Esophagus (tissue), 2 donors: Measurements from ENCODE around the gene MMEL1. TPM values are rescaled to one million over a fixed set of nuclear protein-coding genes. Genes with fewer than 3 reads are reported as not detected.
A peak's percentile ranks its signal among the peaks of the same experiment; 100 is the strongest.

ENCODE experiments used
- H3K27ac ChIP-seq, 2 donors: one replicate each; pipeline ENCODE4 v1.5.1; 2013; ENCODE audit warnings: low read depth in 2 of 2, mild to moderate bottlenecking in 2 of 2, inconsistent platforms in 1 of 2, low read length in 1 of 2, moderate library complexity in 1 of 2
- H3K27me3 ChIP-seq, 2 donors: one replicate each; pipeline ENCODE4 v1.6.1; 2013; ENCODE audit warnings: low read length in 2 of 2, control low read depth in 1 of 2, mild to moderate bottlenecking in 1 of 2; ENCODE audit not compliant: insufficient read depth in 2 of 2, control insufficient read depth in 1 of 2
- H3K36me3 ChIP-seq, 2 donors: one replicate each; pipeline ENCODE4 v1.6.1; 2013; ENCODE audit warnings: low read length in 1 of 2; ENCODE audit not compliant: control insufficient read depth in 2 of 2, insufficient read depth in 2 of 2
- H3K4me1 ChIP-seq, 2 donors: one replicate each; pipeline ENCODE4 v1.6.1; 2013; ENCODE audit warnings: low read length in 1 of 2; ENCODE audit not compliant: control insufficient read depth in 2 of 2, insufficient read depth in 2 of 2
- H3K4me3 ChIP-seq, 2 donors: one replicate each; pipeline ENCODE4 v1.5.1; 2013; ENCODE audit warnings: low read length in 2 of 2, mild to moderate bottlenecking in 2 of 2, low read depth in 1 of 2, moderate library complexity in 1 of 2
- H3K9me3 ChIP-seq, 2 donors: one replicate each; pipeline ENCODE4 v1.6.1; 2013; ENCODE audit warnings: mild to moderate bottlenecking in 2 of 2, low read depth in 1 of 2, low read length in 1 of 2, moderate library complexity in 1 of 2; ENCODE audit not compliant: control insufficient read depth in 2 of 2, insufficient read depth in 1 of 2
- WGBS, 2 donors: extraction: QIAGEN DNeasy Blood & Tissue Kit; methylation state at CpG; one replicate each; pipeline ENCODE4 v1.1.7; 2013; 5-methylcytosine and 5-hydroxymethylcytosine counted together
- polyA plus RNA-seq, 2 donors: library from polyadenylated mRNA; stranded (reverse); fragments of 200-250 nt; gene quantifications; one replicate each; pipeline ENCODE4 v1.2.3, GENCODE V29; 2013
- donor health status: healthy with polysubstance abuse.
- donor health status: Bipolar disorder and iron deficiency.

The MMEL1 gene
- polyA plus RNA-seq, 2 donors, result 3.4 to 11.6 TPM

GRCh38 chr1:2597441-2598328, 35.1 kb downstream of the MMEL1 start:
- H3K27me3 ChIP-seq, result no peaks in the 10 kb centered on the region
- WGBS, 2 donors, result 74 to 76% methylated on average over 34 of the region's 34 CpGs
- H3K36me3 ChIP-seq, result no peaks in the 10 kb centered on the region
- H3K9me3 ChIP-seq, result peaks cover 0 to 2% of the 10 kb centered on the region in 2 donors
- no peak overlapping the region for H3K27ac ChIP-seq
- H3K4me1 ChIP-seq, result peaks cover 5 to 18% of the 10 kb centered on the region in 2 donors
- H3K4me3 ChIP-seq, result no peak overlapping the region

- peaks cover 0 to 1% of the 10 kb centered on the region in 2 donors for H3K9me3 ChIP-seq
- no peaks in the 10 kb centered on the region for H3K36me3 ChIP-seq
- no peak overlapping the region for H3K27ac ChIP-seq
- no peak overlapping the region for H3K4me3 ChIP-seq
- H3K4me1 ChIP-seq, result peaks cover 5 to 20% of the 10 kb centered on the region in 2 donors
- 80 to 85% methylated on average over 28 of the region's 28 CpGs for WGBS, 2 donors
- no peaks in the 10 kb centered on the region for H3K27me3 ChIP-seq
Measured at GRCh38 chr1:2596530-2597333, 36.1 kb downstream of the MMEL1 start.

GRCh38 chr1:2595812-2596529, 36.8 kb downstream of the MMEL1 start:
- Histone ChIP-seq H3K4me3 (no peak overlapping the region), H3K27me3 (no peaks in the 10 kb centered on the region), H3K4me1 (peaks cover 5 to 20% of the 10 kb centered on the region in 2 donors), H3K36me3 (no peaks in the 10 kb centered on the region), H3K27ac (no peak overlapping the region), H3K9me3 (no peaks in the 10 kb centered on the region)
- 84 to 85% methylated on average over 31 of the region's 31 CpGs for WGBS, 2 donors

GRCh38 chr1:2595261-2595811, 37.5 kb downstream of the MMEL1 start:
- Histone ChIP-seq H3K4me1 (peaks cover 5 to 20% of the 10 kb centered on the region in 2 donors), H3K9me3 (no peaks in the 10 kb centered on the region), H3K36me3 (no peaks in the 10 kb centered on the region), H3K27me3 (no peaks in the 10 kb centered on the region), H3K27ac (no peak overlapping the region), H3K4me3 (no peak overlapping the region)
- 75% methylated on average over 19 of the region's 19 CpGs for WGBS, 2 donors

- WGBS, 2 donors, result 84 to 87% methylated on average over 17 of the region's 17 CpGs
- H3K9me3 ChIP-seq, result no peaks in the 10 kb centered on the region
- no peaks in the 10 kb centered on the region for H3K27me3 ChIP-seq
- H3K36me3 ChIP-seq, result peaks cover 0 to 1% of the 10 kb centered on the region in 2 donors
- H3K4me1 ChIP-seq, result peaks cover 5 to 20% of the 10 kb centered on the region in 2 donors
- H3K27ac ChIP-seq, result no peak overlapping the region
- H3K4me3 ChIP-seq, result no peak overlapping the region
Measured at GRCh38 chr1:2594641-2595131, 38.1 kb downstream of the MMEL1 start.

GRCh38 chr1:2594001-2594640, 38.7 kb downstream of the MMEL1 start:
- 30 to 37% methylated on average over 20 of the region's 20 CpGs for WGBS, 2 donors
- Histone ChIP-seq H3K4me3 (peak overlapping the region; percentile 20 to 29), H3K27ac (no peak overlapping the region), H3K27me3 (no peaks in the 10 kb centered on the region), H3K4me1 (peaks cover 5 to 20% of the 10 kb centered on the region in 2 donors), H3K36me3 (peaks cover 0 to 7% of the 10 kb centered on the region in 2 donors), H3K9me3 (no peaks in the 10 kb centered on the region)

DNA sequence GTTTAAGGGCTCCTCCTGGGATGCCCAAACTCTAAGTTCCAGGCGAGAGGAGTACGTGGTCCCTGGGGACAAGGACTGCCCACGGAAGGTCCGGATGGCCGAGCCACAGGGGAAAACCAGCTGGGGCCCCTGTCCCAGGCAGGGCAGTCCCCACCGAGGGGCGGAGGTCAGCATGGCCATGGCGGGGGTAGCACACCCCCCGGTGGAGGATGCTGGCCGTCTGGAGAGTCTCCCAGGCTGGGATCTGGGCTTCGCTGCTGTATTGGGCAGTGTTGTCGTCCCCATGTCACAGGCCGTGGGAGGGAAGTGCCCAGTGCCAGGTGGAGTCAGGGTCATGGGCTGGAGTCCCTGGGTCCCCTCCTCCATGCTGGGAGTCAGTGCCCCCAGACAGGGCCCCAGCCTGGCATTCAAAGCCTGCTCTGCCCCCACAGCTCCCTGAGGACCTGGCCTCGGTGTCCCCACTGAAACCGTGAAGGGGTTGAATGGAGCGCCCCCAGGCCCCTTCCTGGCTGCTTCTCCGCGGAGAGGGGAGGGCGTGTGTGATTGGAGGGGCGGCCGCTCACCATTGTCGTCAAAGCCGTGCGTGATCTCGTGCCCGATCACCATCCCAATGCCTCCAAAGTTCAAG, 39.5 kb downstream of the MMEL1 start:
- no peak overlapping the region for H3K27ac ChIP-seq

GRCh38 chr1:2592672-2593071, 40.1 kb downstream of the MMEL1 start:
- H3K4me3 ChIP-seq, result peak overlapping the region; percentile 19 to 26

More for the DNA sequence above, 39.5 kb downstream of the MMEL1 start:
- Histone ChIP-seq H3K36me3 (peaks cover 0 to 12% of the 10 kb centered on the region in 2 donors), H3K27me3 (no peaks in the 10 kb centered on the region), H3K4me1 (peaks cover 6 to 22% of the 10 kb centered on the region in 2 donors), H3K9me3 (no peaks in the 10 kb centered on the region), H3K4me3 (no peak overlapping the region)
- WGBS, 2 donors, result 64 to 72% methylated on average over 26 of the region's 26 CpGs

More at GRCh38 chr1:2592672-2593071, 40.1 kb downstream of the MMEL1 start:
- Histone ChIP-seq H3K36me3 (peaks cover 0 to 12% of the 10 kb centered on the region in 2 donors), H3K9me3 (no peaks in the 10 kb centered on the region), H3K27me3 (no peaks in the 10 kb centered on the region), H3K27ac (no peak overlapping the region), H3K4me1 (peaks cover 12 to 26% of the 10 kb centered on the region in 2 donors)
- WGBS, 2 donors, result 31 to 47% methylated on average over 15 of the region's 15 CpGs
